Stimulated activated CD4-positive, alpha-beta T cell treated with anti-CD3 and anti-CD28 coated beads, Interleukin-15, amount 100 ng/mL, for 24 hours (primary cell): ENCODE measurements around the gene SULT2B1.

Experiments
- DNase-seq: peaks from one replicate; pipeline ENCODE4 v3.0.0-alpha.2; 2020

Gene SULT2B1

GRCh38 chr19:48606463-48607358, 54.7 kb downstream of the SULT2B1 start, which contains the start of gene SPACA4:
Gene SPACA4, plus strand, starts transcription at chr19:48606742. Its CDS starts 237 bp downstream, at chr19:48606979.
- no peak for DNase-seq

GRCh38 chr19:48607359-48607755, 55.4 kb downstream of the SULT2B1 start:
- no peak for DNase-seq

- peak; percentile 54 for DNase-seq
Measured at GRCh38 chr19:48608798-48609263, 56.9 kb downstream of the SULT2B1 start.

GRCh38 chr19:48609571-48610108, 57.7 kb downstream of the SULT2B1 start:
- no peak for DNase-seq

- no peak for DNase-seq
Measured at GRCh38 chr19:48611872-48612271, 59.9 kb downstream of the SULT2B1 start.

GRCh38 chr19:48613024-48613851, 61.3 kb downstream of the SULT2B1 start:
- no peak for DNase-seq

- DNase-seq: peak; percentile 60
Measured at GRCh38 chr19:48613852-48614435, 62.0 kb downstream of the SULT2B1 start.

GRCh38 chr19:48614436-48615230, 62.7 kb downstream of the SULT2B1 start, which contains the start of gene FAM83E:
Gene FAM83E, minus strand, starts transcription at chr19:48615076. Its CDS starts 1,704 bp downstream, at chr19:48613372.
- no peak for DNase-seq

GRCh38 chr19:48615231-48616040, 63.5 kb downstream of the SULT2B1 start:
- no peak for DNase-seq

- no peak for DNase-seq
Measured at GRCh38 chr19:48616041-48616436, 64.1 kb downstream of the SULT2B1 start.

GRCh38 chr19:48616491-48617056, 64.6 kb downstream of the SULT2B1 start:
- DNase-seq: no peak

- DNase-seq: no peak
Measured at GRCh38 chr19:48617146-48617937, 65.4 kb downstream of the SULT2B1 start.

GRCh38 chr19:48618278-48618915, 66.4 kb downstream of the SULT2B1 start:
- DNase-seq: no peak

- peak; percentile 98 for DNase-seq
Measured at GRCh38 chr19:48618916-48619691, 67.1 kb downstream of the SULT2B1 start, which contains the start of the genes RPL18 and SPHK2. Gene RPL18, minus strand, starts transcription at chr19:48619178. Its CDS starts 35 bp downstream, at chr19:48619143. Gene SPHK2, plus strand, starts transcription at chr19:48619506. Its CDS starts 1,009 bp downstream, at chr19:48620515.

- DNase-seq: no peak
Measured at GRCh38 chr19:48619692-48620585, 68.0 kb downstream of the SULT2B1 start.

- no peak for DNase-seq
Measured at GRCh38 chr19:48623556-48624066, 71.6 kb downstream of the SULT2B1 start.
